Hypothalamus (tissue), 51 donors: ENCODE results near the gene RGS14.
"Not testable (repeated sequence)": the region's sequence is repeated elsewhere in the genome, so short reads cannot be mapped to it uniquely, and the experiment has no call there.

ENCODE experiments used
- DNase-seq, 51 donors: peaks; one replicate each; lab custom pipeline; 2025; lab: John Stamatoyannopoulos, UW

RGS14 gene

DNA sequence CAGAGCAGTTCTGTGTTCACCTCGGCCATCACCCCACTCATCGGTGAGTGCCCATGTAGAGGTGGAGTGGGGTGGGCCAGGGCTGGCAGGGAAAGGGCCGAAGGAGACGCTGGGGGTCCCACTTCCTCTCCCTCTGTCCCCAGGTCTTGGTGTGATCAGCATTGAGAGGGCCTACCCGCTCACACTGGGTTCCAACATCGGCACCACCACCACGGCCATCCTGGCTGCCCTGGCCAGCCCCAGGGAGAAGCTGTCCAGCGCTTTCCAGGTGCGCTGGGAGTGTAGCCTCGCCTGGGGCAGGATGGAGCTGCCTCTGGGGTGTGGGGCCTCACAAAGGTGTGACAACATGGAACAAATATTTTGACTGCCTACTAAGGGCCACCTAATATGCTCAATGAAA, 39.1 kb downstream of the RGS14 start:
- DNase-seq = no peak

DNA sequence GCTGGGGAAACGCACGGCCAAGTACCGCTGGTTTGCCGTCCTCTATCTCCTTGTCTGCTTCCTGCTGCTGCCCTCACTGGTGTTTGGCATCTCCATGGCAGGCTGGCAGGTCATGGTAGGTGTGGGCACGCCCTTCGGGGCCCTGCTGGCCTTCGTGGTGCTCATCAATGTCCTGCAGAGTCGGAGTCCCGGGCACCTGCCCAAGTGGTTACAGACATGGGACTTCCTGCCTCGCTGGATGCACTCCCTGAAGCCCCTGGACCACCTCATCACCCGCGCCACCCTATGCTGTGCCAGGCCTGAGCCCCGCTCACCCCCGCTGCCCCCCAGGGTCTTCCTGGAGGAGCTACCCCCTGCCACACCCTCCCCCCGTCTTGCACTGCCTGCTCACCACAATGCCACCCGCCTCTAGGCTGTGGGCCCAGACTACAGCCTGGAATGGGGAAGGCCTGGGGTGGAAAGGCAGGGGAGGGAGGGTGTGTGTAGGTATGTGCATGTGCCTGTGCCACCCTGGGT, 40.2 kb downstream of the RGS14 start:
- no peak for DNase-seq

DNA sequence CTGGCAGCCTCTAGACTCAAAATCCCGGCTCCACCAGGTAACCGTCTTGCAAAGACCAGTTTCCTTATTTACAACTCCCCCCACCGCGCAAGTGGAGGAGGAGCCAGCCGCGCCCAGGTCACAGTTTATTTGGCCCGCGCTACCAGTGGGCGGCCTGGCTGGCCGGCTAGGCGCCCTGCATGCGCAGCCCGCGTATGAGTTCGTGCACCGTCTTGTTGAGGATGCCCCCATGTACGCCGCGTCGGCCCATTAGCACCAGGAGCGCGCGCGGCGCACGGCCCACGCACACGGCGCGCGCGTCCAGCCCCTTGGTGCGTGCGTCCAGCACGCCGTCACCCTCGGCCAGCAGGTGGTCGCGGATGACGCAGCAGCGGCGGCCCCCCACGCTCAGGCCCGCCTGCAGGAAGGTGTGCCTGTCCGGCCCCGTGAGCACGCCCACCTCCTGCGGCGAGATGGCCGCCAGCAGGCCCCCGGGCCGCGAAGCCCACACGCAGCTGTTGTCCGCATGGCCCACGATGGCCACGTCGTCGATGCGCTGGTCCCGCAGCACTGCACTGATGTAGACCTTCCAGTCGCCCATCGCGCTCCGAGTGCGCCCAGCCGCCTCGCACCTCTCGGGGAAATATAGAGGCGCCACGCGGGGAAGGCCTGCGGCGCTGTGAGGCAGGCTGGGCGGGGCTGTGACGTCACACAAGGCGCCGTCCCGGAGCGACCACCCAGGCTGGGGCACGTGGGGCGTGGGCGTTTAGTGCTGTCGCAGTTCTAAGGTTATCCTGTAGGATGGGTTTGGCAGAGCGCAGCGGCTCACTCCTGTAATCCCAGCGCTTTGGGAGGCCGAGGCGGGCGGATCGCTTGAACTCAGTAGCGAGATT, 42.5 kb downstream of the RGS14 start, which contains the start of gene PFN3:
Gene PFN3 (minus strand): TSS at position 665 of the 872 bp plus-strand sequence. CDS start 85 bp downstream, at position 580.
- no peak for DNase-seq

DNA sequence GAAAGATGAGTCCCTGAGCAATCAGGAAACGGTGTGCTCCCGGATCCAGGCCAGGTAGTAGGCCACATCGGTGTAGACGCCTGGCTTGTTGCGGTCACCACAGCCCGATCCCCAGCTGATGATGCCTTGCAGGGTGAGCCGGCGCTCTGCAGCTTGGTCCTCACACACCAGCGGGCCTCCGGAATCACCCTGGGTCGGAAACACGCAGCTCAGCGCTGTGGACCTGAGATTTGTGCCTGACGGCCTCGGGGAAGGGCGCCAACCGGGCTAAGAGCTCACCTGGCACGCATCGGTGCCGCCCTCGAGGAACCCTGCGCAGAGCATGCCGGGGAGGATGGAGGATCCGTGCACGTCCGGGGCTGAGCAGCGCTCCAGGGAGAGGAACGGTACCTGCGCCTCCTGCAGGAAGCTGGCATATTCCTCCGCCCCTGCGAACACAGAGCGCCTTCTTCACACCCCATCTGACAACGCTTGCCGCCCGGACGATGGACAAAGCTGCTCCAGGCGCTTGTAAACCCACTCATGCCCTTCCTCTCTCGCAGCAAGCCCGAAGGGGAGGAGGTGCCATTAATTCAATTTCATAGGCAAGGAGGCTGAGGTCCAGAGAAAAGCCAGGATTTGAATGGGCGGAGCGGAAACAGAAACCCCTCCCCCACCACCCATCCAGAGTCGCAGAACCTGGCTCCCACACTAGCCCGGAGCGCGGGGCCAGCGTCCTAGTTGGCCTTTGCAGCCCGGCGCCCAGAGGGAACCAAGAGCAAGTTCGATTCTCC, 44.7 kb downstream of the RGS14 start:
- peak in 13 of 51 donors; percentile 9 to 72 (median 31) for DNase-seq

DNA sequence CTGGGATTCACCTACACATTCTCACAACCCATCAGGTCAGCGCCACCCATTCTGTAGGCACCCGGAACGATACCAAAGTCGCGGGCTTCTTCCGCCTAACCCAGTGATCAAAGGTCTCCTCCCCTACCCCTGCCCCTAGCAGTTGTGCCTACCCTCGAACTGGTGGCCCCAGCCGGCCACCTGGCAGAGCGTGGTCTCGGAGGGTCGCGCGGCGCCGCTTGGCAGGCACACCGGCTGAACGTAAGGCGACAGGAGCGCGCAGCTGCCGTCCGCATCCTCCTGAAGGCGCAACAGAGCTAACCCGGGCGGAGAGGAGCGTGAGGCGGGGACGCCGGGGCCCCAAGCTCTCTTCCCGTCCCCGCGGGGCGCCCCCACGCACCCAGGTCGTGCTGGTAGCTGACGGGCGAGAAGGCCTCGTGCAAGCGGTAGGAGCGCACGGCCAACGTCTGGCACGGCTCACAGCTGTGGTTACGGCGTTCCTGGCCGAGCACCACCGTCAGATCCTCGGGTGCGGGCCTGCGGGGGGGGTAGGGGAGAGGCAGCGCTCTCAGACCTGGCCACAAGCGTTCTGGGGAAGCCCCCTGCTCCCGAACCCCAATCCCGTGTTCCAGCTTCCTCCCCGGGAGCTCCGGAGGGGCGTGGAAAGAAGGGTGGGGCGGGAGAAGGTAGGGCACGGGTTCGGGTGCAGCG, 45.5 kb downstream of the RGS14 start:
- peak in 2 of 51 donors; percentile 53 to 64 for DNase-seq

DNA sequence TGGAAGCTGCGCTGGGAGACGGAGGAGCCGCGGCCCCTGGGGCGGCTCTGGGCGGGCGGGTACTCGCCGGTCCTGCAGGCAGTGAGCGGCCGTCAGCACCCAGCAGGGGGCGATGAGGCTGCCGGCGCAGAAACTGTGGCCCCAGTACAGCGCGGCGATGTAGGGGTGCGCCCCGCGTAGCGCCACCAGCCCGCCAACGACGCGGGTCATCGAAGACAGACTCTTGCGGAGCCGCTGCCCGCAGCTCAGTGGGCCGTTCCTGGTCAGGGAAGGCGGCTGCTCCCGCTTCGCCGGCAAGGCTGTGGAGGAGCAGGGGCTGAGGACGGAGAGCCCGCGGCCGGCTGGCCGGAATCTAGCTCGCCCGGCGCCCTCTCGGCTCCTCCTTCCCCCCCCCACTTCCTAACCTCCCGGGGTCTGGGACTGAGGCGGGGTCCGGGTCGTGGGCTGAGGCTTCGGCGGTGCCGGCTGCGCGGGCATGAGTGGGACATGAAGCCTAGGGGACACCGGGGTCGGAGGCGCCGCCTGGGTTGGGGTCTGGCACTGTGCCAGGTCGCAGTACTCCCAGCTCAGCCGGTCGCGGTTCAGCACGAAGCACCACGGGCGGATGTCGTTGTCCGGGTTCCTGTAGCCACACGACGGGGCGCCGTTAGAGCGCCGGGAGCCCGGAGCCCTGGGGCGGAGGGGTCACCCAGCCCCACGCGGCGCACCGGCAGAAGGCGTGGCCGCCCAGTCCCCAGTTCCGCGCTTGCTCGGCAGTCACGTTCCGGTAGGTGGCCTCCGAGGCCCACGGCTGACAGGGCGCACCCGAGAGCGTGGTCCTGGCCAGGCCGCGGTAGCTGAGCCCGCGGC, 46.3 kb downstream of the RGS14 start:
- peak in 44 of 51 donors; percentile 10 to 78 (median 50) for DNase-seq

DNA sequence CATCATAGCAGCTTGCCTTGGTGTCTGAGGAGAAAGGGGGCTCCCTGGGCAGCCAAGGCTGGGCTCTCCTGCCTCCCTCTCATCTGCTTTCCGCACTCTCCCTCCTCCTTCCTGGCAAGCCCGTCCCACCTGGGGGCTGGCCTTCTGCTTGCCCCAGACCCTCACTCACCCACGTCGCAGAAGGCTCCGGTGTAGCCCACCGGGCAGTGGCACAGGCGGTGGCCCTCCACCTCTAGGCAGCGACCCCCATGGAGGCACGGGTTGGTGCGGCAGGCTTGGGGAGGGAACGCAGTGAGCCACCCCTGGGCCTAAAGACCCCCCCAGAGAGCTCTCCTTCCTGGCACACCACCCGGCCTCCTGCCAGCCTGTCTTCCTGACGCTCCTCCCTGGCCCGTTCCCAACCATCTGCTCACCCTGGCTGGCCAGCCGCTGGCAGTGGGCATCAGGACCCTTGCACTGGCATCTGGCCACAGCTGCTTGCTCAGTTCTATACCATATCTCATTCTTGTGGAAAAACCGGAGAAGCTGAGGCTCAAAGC, 47.0 kb downstream of the RGS14 start:
- no peak for DNase-seq

DNA sequence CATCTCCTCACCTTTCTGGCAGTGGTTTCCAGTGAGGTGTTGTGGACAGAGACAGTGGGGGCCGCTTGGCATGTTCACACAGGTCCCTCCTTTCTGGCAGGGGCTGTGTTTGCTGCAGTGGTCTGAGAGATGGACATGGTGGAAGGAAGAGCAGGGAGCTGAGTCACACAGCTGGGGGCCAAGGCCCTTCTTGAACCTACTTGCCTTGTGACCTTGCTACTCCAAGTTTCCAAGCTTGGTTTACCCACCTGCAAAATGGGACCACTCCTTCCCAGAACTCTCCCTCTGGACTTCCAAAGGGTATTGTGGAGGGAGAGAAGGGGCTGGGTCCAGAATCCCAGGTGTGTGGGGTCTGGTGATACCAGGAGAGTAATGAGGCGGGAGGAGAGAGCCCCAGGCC, 47.6 kb downstream of the RGS14 start:
- no peak for DNase-seq

DNA sequence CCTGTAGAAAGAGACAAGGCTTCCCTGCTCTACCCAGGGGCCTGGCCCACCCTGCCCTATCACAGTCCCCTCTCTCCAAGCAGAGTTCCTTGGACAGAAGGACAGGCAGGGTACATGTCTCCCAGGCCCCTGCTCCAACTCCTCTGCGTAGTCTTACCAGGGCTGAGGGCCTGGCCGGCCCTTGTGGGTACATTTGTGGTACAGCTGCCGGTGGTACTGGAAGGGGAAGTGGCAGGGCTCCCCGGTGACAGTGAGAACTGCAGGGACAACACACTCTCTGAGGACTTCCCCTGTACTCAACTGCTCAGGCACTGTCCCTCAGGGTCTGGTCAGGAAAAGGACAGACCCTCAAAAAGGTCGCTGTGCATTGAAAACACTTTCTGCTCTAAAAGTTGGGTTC, 48.1 kb downstream of the RGS14 start:
- no peak for DNase-seq

DNA sequence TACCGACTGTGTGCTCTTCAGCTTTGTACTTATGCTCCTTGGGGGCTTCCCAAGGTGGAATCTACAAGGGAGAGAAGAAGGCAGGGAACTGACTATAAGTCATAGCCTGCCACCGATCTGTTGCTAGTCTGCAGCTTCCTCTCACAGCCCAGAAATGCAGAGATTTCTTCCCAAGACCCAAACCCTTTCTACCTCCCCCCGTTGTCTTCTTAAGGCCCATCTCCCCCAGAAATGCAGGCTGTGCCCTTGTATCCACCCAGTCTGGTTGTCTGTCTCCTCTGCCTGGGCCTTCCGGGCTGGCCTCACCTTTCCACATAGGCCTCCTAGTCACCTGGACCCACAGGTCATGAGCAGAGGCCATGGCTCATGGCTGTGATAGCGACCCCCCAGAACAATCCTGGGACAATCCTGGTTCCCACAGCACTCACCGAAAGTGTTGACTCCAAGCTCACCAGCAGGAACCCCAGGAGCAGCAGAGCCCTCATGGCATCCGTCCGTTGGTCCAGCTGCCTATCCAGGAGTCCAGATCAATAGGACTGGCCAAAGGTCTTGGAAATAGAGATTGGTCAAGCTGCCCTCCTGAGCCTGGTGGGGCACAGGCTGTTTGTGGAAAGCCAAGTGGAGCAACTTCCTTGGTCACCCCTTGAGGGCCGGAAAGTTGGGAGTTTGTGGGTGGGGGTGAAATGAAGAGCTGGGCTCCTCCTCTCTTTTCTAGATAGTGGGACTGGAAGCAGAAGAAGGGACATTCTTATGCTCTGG, 51.5 kb downstream of the RGS14 start, which contains the start of gene F12:
Gene F12 (minus strand): TSS at position 522 of the 759 bp plus-strand sequence. CDS start 37 bp downstream, at position 485.
- peak in 1 of 51 donors; percentile 7 for DNase-seq

DNA sequence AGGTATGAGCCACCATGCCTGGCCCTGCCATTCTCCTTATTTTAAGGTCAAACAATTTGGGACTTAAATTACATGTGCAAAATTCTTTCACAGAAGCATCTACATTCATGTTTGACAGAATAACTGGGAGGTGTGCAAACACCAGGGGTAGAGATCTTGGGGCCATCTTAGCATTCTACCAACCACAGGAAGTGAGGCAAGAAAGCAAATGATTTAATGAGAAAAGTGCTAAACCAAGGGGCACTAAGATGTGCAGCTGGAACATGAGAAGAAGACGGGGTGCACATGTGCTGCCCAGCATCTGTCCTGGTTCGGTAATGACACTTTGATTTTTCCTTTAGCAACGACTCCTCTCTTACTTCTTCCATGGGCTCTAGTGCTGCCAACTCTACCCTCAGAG, 52.9 kb downstream of the RGS14 start:
- DNase-seq = no peak

DNA sequence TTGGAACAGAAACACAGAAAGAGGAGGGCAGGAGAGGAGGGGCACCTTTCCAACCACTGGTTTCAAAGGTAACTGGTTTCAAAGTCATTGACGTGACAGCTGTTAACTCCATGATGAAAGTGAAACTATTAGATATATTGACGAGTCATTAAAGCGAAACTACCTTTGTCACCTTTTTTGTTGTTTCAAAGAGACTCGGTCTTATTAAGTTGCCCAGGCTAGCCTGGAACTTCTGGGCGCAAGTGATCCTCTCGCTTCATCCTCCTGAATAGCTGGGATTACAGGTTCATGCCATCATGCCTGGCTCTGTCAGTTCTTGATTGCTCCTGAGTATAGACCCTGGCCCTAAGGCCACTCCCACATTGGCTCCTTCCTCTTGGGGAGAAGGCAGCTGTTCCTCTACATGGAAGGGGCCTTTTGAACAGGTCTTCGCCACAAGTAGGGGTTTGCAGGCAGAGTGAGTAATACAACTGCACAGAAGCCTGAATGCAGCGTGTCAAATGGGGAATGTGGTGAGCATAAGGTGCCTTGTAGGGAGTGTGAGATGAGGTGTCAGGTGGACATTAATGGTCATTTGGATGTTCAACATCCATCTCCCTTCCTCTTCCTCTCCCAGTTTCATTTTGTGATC, 55.0 kb downstream of the RGS14 start:
- no peak for DNase-seq

DNA sequence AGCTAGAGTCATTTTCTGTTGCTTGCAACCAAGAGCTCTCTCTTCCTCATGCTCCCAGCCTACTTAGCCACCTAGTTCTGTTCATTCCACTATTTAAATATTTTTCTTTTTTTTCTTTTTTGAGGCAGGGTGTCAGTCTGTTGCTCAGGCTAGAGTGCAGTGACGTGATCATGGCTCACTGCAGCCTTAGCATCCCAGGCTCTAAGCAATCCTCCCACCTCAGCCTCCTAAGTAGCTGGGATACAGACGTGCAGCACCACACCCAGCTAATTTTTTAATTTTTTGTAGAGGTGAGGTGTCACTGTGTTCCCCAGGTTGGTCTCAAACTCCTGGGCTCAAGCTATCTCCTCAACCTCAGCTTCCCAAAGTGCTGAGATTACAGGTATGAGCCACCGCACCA, 56.8 kb downstream of the RGS14 start:
- no peak for DNase-seq

DNA sequence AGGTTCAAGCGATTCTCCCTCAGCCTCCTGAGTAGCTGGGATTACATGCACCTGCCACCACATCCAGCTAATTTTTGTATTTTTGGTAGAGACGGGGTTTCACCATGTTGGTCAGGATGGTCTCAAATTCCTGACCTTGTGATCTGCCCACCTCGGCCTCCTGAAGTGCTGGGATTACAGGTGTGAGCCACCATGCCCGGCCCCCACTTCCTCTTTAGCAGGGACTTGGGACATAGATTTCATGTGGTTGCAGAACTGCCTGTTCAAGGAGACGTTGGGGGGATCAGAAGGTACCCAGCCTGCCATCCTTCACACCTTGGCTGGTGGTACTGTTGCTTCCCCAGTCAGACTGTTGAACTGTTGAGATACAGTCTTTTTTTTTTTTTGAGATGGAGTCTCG, 59.4 kb downstream of the RGS14 start:
- DNase-seq = not testable (repeated sequence)

DNA sequence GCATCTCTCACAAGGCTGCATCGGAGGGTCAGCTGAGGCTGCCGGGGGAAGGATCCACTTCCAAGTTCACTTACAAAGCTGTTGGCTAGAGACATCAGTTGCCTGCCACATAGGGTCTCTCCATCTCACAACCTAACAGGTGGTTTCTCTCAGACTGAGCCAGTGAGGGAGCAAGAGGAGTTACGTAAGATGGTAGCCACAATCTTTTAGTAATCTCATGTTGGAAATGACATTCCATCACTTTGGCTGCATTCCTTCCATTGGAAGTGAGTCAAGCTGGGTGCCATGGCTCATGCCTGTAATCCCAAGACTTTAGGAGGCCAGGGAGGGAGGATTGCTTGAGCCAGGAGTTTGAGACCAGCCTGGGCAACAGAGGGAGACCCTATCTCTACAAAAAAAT, 61.3 kb downstream of the RGS14 start:
- no peak for DNase-seq

DNA sequence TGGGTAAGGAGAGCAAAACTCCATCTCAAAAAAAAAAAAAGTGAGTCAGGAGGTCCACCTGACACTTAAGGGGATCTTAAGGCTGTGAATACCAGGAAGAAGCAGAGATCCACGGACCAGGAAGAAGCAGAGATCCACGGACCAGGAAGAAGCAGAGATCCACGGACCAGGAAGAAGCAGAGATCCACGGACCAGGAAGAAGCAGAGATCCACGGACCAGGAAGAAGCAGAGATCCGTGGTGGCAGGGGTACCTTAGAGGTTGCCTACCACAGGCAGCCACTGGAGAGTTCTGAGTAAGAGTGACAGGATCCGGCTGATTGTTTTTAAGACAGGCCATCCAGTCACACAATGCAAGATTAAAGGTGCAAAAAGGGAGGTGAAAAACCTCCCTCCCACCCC, 62.7 kb downstream of the RGS14 start:
- not testable (repeated sequence) for DNase-seq

DNA sequence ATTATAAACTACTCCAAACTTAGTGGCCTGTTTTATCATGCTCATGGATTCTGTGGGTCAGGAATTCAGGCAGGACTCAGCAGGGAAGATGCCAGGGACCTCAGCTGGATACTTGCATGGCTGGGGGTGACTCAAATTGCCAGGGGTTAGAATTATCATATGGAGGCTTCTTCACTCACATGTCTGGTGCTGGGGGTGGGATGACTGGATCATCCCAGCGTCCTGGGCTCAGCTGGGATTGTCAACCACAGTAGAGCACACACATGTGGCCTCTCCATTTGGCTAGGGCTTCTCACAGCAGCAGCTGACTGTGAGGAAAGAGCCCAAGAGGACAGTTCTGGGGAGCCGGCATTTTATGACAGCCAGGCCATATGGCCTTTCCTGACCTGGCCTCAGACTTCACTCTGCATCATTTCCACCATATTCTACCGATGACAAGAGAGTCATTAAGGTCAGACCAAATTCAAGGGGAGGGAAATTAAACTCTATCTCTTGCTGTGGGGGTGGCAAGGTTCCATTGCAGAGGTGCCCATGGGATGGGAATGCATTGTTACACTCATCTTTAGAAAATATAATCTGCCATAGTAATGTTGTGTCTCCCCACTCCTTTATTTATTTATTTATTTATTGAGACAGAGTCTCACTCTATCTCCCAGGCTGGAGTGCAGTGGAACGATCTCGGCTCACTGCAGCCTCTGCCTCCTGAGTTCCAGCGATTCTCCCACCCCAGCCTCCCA, 63.5 kb downstream of the RGS14 start:
- DNase-seq = no peak
